CD4-positive, alpha-beta T cell treated with Interleukin-10 for 1 hour (primary cell): ENCODE data around the gene BARHL1.

ENCODE experiments used
- DNase-seq: peaks from one replicate; pipeline ENCODE4 v3.0.0-alpha.2; 2020

BARHL1 gene

DNA sequence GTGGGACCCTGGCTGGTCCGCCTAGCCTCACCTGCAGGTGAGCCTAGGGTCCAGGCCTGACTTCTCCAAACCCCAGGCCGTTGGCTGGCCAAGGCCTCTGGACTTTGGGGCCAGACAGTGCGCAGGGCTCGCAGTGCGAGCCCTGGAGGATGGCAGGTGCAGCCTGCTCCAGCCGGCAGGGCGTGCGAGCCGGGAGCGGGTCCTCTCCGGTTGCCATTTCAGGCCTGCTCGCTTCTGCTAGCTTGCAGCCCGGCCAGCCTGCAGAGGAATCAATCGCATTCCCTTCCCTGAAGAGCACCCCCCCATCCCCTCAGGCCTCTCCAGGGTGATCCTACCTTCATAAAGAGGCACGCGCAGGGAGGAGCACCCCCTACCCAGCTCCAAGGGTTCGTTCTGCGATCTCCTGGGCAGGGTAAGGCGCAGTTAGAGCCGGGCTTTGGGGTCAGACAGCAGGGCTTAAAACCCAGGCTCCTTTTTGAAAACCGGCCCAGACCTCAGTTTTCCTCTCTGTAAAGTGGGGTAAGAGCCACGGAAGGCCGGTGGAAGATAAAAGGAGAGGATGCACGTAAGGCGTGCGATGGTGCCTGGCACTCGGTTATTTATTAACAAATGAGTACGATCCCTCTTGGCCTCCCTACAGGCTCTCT lies 6.2 kb downstream of the BARHL1 start:
- no peak for DNase-seq

DNA sequence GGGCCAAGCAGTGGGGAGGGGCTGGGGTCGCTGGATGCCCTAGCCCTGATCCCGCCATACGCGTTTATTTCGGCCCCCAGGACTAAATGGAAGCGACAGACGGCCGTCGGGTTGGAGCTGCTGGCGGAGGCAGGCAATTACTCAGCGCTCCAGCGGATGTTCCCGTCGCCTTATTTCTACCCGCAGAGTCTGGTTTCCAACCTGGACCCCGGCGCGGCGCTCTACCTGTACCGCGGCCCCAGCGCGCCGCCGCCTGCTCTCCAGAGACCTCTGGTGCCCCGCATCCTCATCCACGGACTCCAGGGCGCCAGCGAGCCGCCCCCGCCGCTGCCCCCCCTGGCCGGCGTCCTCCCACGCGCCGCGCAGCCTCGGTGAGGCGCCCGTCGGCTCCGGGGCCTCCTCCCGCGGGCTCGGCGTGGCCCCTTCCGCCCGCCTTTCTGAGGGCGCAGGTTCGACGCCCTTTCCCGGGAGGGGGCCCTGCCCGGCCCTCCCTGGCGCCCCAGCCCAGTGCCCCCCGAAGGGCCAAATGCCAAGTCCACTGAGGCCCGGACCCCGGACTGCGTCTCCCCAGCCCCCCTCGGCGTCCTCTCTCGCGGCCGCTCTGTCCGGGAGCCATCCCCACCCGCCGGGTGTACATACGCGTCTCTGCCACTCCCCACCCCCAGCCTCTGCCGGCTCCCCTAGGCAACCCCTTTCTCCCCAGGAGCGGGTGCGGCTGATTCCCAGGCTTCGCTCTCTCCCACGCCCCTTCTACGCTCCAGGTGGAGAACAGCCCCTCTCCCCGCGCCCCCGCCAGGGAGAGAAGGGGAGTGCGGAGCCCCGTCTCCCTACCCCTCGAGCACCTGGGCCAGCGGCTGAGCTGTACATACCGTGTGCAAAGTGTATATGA lies 7.0 kb downstream of the BARHL1 start:
- no peak for DNase-seq

- DNase-seq = no peak
Measured at GRCh38 chr9:132590037-132590317, 7.6 kb downstream of the BARHL1 start.

- DNase-seq = no peak
Measured at GRCh38 chr9:132590318-132591182, 8.1 kb downstream of the BARHL1 start.

GRCh38 chr9:132591244-132591643 lies 8.8 kb downstream of the BARHL1 start:
- DNase-seq = no peak

DNA sequence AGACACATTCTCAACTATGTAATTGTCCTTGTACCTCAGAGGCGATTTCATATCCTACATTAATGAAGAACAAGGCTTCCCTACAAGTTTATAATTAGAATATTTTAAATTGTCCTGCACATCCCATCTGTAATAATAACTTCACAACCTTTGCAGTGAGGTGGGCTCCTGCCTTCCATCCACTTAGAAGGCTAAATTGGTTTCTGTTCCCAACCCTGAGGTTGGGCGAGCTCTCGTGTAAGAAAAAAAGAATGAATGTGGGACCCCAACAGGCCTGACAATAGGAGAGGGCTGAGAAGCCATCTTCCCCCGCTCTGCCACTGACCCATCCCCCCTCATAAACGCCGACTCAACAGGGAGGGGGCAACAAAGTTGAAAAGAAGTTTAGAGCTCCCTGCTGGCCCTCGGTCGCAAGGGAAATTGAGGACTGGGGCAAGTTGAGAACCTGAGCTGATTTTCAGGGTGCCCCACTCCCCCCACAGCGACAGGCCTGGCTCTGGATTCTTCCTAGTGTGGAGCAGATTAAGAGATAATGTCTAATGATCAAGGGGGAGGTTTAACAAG lies 9.4 kb downstream of the BARHL1 start:
- DNase-seq = no peak

GRCh38 chr9:132592451-132592850 lies 10.0 kb downstream of the BARHL1 start:
- DNase-seq = no peak

DNA sequence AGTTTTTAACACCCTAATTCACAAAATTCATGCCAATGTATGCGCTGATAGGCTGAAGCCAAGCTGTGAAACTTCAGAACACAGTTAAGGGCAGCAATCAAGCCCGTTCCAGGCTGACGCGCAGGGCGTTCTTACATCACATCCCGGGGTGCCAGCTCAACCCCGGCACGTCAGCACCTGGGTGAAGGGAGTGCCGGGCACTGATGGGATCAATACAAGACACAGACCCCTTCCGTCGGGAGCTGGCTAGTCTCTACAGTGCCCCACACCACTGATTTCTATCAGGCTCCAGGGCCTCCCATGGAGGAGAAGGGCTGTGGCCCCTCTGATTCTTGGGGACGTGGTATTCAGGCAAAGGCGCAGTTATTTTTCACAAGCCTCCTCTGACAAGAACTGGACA lies 12.0 kb downstream of the BARHL1 start:
- no peak for DNase-seq

DNA sequence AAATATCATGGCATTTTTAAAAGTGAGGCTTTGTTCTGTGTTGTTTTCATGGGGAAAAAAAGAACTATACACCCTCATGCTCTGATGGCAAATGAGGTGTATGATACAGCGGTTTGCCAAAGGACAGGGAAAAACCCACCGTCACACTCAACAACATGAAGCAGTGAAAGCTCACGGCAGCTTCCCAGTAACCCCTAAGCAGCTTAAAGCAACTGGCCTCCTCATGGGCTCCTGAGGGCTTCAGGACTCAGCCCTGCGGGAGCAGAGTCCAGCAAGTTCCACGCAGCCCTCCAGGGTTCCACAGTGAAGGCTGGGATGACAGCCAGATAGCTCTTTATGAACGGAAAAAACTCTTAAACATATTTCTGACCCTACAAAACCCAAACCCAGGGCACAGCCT lies 12.9 kb downstream of the BARHL1 start:
- DNase-seq = no peak

- DNase-seq = no peak
Measured at GRCh38 chr9:132596200-132596599, 13.8 kb downstream of the BARHL1 start.

- no peak for DNase-seq
Measured at GRCh38 chr9:132597073-132597775, 14.8 kb downstream of the BARHL1 start.

DNA sequence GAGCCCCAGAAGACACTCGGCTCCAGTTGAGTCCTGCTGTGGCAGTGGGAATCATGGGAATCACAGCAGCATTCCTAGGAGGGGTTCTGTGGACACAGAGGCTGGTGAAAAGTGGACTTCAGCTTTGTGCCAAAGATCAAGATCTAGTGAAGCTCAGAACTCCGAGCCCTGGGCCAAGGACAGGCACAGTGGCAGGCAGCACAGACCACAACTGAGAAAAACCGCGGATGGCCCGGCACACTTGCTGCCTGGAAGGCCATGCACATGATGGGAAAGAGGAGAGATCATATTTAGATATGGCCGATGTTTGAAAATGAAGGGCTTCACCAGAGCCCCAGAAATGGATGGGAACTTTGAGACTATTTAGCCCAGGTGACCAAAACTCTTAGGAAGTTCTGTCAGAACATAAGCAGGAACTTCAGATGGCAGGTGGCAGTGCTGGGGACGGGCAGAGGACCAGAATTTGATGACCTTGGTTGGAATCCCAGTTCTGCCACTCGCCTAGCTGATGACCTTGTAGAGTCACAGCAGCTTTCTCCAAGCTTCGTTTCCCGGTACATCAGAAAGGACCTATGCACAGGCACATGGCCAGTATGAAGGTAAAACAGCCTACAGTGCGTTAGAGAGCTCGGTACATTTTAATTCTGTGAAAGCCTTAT lies 18.0 kb downstream of the BARHL1 start:
- DNase-seq = no peak

- DNase-seq = no peak
Measured at GRCh38 chr9:132602207-132602606, 19.8 kb downstream of the BARHL1 start.

DNA sequence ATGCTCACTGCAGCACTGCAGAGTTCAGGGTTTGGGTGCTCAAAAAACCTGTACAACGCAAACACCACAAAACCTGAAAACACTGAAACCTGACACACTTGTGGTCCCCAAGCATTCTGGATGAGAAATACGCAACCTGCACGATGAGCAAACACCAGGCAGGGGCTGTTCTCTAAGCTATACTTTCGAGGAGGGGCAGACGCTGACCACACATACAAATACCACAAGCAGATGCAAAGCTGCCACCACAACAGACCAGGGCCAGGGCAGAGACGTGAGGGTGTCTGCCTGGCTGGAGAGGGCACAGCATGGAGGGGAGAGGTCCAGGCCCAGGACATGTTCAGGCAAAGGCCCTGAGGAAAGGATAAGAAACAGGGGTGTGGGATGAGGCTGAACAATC lies 23.0 kb downstream of the BARHL1 start:
- DNase-seq = no peak

DNA sequence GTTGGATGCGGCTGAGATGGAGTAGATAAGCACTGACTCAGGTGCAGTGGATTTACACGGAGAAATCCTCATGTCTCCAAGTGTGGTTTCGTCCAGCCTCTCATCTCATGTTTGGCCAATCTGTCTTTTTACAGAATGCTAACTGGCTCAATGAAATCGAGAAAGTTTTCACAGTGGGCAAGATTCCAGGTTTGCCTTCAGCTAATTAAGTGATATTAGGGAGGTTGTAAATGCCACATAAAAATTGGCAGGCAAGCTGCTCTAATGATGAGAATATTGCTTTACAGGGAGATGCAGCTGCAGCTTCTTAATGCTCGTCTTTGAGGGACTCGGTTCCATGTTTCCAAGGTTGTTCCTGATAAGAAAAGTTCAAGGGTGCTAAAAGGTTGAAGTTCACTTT lies 23.7 kb downstream of the BARHL1 start:
- DNase-seq = no peak

DNA sequence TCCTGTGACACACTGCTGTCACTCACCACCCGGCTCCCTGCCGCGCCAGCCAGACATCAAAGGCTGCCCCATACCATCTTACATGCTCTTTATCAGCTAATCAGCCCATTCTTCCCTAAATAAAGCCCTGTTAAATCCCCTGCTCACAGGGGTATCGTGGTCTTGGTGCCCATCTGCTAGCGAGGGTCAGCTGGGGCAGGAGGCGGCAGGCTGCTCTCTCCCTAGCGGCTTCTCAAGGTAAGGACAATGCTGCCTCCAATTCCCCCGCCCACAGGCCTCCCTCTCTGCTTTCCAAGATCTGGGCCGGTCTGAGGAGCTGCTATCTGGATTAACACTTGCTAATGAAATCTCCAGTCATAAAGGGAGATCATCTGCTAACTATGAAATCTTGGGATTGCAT lies 26.8 kb downstream of the BARHL1 start:
- no peak for DNase-seq

DNA sequence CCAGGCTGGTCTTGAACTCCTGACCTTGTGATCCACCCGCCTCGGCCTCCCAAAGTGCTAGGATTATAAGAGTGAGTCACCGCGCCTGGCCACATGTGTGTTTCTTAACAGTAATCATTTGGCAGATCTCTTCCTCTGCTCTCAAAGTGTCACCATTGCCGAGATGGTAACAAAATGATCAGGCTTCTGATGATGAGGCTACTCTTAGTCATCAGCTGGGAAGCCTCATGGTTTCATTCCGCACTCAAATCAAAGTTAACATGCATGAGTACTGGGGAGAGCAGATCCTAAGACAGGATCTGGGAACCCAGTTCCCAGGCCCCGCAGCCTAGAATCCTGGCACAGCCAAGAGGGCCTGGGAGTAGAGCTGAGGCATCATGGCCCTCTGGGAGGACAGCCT lies 27.4 kb downstream of the BARHL1 start:
- no peak for DNase-seq

GRCh38 chr9:132610661-132611060 lies 28.3 kb downstream of the BARHL1 start:
- DNase-seq = no peak

GRCh38 chr9:132614324-132614723 lies 31.9 kb downstream of the BARHL1 start:
- DNase-seq = no peak

GRCh38 chr9:132615774-132616173 lies 33.4 kb downstream of the BARHL1 start:
- DNase-seq = no peak

DNA sequence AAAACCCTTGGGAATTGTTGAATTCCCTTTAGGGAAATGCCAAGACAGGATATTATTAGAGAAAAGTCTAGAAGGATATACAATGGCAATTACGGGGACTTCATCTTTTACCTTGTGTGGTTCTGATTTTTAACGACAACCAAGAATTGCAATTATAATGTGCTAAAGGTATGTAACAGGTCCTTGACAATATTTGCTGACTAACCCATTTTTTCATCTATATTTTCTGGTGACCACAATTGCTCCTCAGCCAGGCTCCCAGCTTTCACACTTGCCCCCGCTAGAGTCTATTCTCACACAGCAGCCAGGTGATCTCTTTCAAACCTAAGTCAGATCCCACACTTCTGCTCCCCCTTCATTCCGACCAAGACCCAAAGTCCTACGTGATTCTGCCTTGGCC lies 34.3 kb downstream of the BARHL1 start:
- no peak for DNase-seq

DNA sequence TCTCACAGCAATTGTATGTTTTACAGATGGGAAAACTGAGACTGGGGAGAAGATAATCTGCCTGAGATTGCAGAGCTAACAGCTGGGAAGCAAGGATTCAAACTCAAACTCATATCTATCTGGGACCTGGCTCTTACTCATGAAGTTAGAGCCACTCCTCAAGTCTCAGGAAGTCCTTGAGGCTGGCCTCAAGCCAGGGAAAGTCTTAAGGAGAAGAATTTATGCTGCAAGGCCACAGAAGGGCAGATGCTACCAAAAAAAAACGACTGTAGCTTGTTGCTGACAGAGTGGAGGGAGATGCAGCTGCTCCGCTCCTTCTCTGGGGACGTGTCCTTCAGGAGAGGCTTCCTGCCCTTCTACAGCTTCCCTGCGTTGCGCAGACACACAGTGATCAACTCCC lies 39.8 kb downstream of the BARHL1 start:
- no peak for DNase-seq
